Brain pericyte (primary cell): ENCODE measurements around the gene RAB40A.
"Not testable (repeated sequence)": the region's sequence is repeated elsewhere in the genome, so short reads cannot be mapped to it uniquely, and the experiment has no call there.

Source experiments
- DNase-seq: peaks from one replicate; pipeline ENCODE4 v3.0.0-alpha.2; 2012; ENCODE audit warnings: low read depth, low spot score

RAB40A gene

DNA sequence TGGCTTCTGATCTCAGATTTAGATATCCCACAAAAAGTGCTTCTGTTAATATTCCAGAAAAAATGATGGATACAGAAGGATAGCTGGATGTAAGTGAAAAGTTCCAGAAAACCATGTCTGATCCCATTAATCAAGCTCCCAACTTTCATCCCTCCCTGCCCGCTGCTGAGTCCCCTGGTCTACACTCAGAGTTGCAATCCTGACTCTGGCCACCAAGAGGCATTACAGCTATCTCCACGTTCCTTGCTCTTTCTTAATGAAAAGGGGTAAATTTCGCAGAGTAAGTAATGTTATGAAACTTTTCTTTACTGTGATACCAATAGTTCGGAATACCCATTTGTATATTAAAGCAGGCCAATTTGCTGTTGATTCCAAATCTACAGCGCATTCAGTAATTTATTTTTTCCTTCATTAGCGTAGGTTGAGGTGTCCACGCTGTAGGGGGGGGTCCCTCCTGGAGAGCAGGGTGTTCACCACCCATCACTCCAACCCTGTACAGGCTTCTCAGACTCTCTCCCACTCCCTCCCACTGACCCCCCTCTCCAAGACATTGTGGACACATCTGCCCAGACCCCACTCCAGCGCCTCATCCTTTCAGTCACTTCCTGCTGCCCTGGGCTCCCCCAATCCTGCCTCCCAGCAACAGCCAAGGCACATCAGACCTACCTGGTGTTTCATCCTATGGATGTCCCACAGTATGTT lies 55.1 kb downstream of the RAB40A start:
- DNase-seq, result no peak

- DNase-seq, result no peak
Measured at GRCh38 chrX:103461156-103461555, 58.1 kb downstream of the RAB40A start.

- DNase-seq, result not testable (repeated sequence)
Measured at GRCh38 chrX:103460001-103460755, 59.1 kb downstream of the RAB40A start.

GRCh38 chrX:103453655-103454054 lies 65.6 kb downstream of the RAB40A start:
- peak; percentile 55 for DNase-seq
